ENCODE measurements around the gene NBEAL2.

NBEAL2 gene

GRCh38 chr3:46933261-46933660, 46.2 kb upstream of the NBEAL2 start:
- Histone ChIP-seq H3K36me3 (no peaks in the 10 kb centered on the region; the same call in 1 of the 2 replicates), H3K4me3 (ENCODE audit: low read depth, low read length) (no peak overlapping the region), H3K9me3 (no peaks in the 10 kb centered on the region), H3K27me3 (no peaks in the 10 kb centered on the region), H3K4me1 (peaks cover 31% of the 10 kb centered on the region)
- no peak for DNase-seq
- no peak for TF ChIP-seq CTCF (IDR thresholded peaks at IDR 0.05; ENCODE audit: low read depth, low read length)

GRCh38 chr3:46934072-46934471, 45.4 kb upstream of the NBEAL2 start:
- H3K4me3 ChIP-seq (ENCODE audit: low read depth, low read length) = no peak overlapping the region
- no peaks in the 10 kb centered on the region for H3K9me3 ChIP-seq
- no peak for DNase-seq
- H3K4me1 ChIP-seq = peaks cover 31% of the 10 kb centered on the region
- H3K36me3 ChIP-seq = no peaks in the 10 kb centered on the region; the same call in 1 of the 2 replicates
- TF ChIP-seq CTCF (IDR thresholded peaks at IDR 0.05; ENCODE audit: low read depth, low read length) = no peak
- H3K27me3 ChIP-seq = no peaks in the 10 kb centered on the region

GRCh38 chr3:46934498-46935167, 44.8 kb upstream of the NBEAL2 start:
- Histone ChIP-seq H3K4me1 (peaks cover 31% of the 10 kb centered on the region), H3K36me3 (no peaks in the 10 kb centered on the region; the same call in 1 of the 2 replicates), H3K27me3 (no peaks in the 10 kb centered on the region), H3K4me3 (ENCODE audit: low read depth, low read length) (no peak overlapping the region), H3K9me3 (no peaks in the 10 kb centered on the region)
- no peak for TF ChIP-seq CTCF (IDR thresholded peaks at IDR 0.05; ENCODE audit: low read depth, low read length)
- peak; percentile 45 for DNase-seq

- H3K36me3 ChIP-seq = no peaks in the 10 kb centered on the region; the same call in 1 of the 2 replicates
- TF ChIP-seq CTCF (IDR thresholded peaks at IDR 0.05; ENCODE audit: low read depth, low read length) = peak; percentile 46
- H3K27me3 ChIP-seq = no peaks in the 10 kb centered on the region
- no peak overlapping the region for H3K4me3 ChIP-seq (ENCODE audit: low read depth, low read length)
- no peaks in the 10 kb centered on the region for H3K9me3 ChIP-seq
- peak; percentile 74 for DNase-seq
- peaks cover 31% of the 10 kb centered on the region for H3K4me1 ChIP-seq
These were observed 44.2 kb upstream of the NBEAL2 start for GRCh38 chr3:46935168-46935858.

GRCh38 chr3:46935989-46936558, 43.4 kb upstream of the NBEAL2 start:
- Histone ChIP-seq H3K4me1 (peaks cover 31% of the 10 kb centered on the region), H3K9me3 (no peaks in the 10 kb centered on the region), H3K36me3 (no peaks in the 10 kb centered on the region; the same call in 1 of the 2 replicates), H3K4me3 (ENCODE audit: low read depth, low read length) (no peak overlapping the region), H3K27me3 (no peaks in the 10 kb centered on the region)
- no peak for DNase-seq
- no peak for TF ChIP-seq CTCF (IDR thresholded peaks at IDR 0.05; ENCODE audit: low read depth, low read length)
